Keratinocyte (primary cell): ENCODE results near the gene GJD4.

Experiments used
- EZH2 ChIP-seq: IDR thresholded peaks from one replicate; pipeline ENCODE4 v1.6.1; 2012; ENCODE audit warnings: inconsistent platforms, mild to moderate bottlenecking, low read length, moderate library complexity
- TF ChIP-seq, protein P1 (sequence below), 3 experiments: IDR thresholded peaks in 1 of 3; conservative IDR thresholded peaks in 1 of 3; optimal IDR thresholded peaks in 1 of 3; 2 replicates in 2 of 3; 3 replicates in 1 of 3; pipeline versions ENCODE3 to v1.5.1; 2011; ENCODE audit warnings: low read length in 3 of 3, mild to moderate bottlenecking in 3 of 3, moderate library complexity in 2 of 3, control low read depth in 1 of 3, inconsistent platforms in 1 of 3; ENCODE audit not compliant: insufficient read depth in 2 of 3; ENCODE audit errors: extremely low read depth in 1 of 3

DNA sequence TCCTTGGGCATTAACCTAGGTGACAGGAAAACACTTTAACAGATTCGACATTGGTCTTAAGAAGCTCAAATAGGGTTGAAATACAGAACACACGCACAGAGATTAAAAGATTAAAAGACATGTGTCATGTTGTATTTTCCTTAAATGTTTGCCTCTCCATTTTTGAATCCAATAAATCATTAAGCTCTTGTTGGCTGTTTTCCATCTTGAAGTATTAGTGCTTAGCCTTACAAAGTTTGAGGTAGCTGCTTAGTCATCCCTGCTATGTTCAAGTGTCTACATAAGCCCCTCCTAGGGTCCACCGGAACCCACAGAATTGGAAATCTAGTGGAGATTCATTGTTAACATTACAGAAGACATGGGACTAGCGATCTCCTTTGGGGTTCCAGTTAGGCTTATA lies 12.7 kb upstream of the GJD4 start:
- TF ChIP-seq, protein P1, sequence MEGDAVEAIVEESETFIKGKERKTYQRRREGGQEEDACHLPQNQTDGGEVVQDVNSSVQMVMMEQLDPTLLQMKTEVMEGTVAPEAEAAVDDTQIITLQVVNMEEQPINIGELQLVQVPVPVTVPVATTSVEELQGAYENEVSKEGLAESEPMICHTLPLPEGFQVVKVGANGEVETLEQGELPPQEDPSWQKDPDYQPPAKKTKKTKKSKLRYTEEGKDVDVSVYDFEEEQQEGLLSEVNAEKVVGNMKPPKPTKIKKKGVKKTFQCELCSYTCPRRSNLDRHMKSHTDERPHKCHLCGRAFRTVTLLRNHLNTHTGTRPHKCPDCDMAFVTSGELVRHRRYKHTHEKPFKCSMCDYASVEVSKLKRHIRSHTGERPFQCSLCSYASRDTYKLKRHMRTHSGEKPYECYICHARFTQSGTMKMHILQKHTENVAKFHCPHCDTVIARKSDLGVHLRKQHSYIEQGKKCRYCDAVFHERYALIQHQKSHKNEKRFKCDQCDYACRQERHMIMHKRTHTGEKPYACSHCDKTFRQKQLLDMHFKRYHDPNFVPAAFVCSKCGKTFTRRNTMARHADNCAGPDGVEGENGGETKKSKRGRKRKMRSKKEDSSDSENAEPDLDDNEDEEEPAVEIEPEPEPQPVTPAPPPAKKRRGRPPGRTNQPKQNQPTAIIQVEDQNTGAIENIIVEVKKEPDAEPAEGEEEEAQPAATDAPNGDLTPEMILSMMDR (optimal IDR thresholded peaks at IDR 0.05 in 1 of 3, IDR thresholded peaks at IDR 0.05 in 1 of 3, conservative IDR thresholded peaks at IDR 0.05 in 1 of 3; ENCODE audit: extremely low read depth in 1 of 3, insufficient read depth in 2 of 3, low read length in 3 of 3): no peak
- TF ChIP-seq EZH2: no peak
